ENCODE data around the gene MGAT3.

GRCh38 chr22:39515266-39516050, 58.6 kb downstream of the MGAT3 start:
- no peak for TF ChIP-seq CTCF (IDR thresholded peaks at IDR 0.05; ENCODE audit: borderline replicate concordance, extremely low read depth, low read length, poor library complexity, severe bottlenecking)
- TF ChIP-seq EZH2 (IDR thresholded peaks at IDR 0.05; ENCODE audit: borderline replicate concordance, low read depth, low read length, severe bottlenecking), result no peak

Data from DND-41 (cell line).